ENCODE results near the gene FNDC3B.

FNDC3B gene

DNA sequence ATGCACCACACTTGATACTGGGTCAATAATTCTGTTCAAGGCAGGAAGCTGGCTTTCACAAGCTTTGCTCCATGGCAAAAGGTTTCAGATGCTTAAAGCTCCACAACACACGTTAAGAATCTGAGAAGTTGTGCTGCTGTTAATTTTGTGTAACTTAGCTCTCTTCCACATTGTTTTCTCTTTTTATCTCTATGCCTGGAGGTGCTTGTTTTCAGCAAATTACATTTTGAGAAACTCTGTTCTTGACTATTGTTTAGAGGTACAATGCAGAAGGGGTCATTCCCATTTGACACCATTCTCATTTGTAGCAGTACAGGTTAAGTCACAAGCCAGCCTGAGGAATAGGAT lies 156.0 kb downstream of the FNDC3B start:
- H3K27ac ChIP-seq: no peak overlapping the region
- DNase-seq (ENCODE audit: low read depth, low spot score): no peak

DNA sequence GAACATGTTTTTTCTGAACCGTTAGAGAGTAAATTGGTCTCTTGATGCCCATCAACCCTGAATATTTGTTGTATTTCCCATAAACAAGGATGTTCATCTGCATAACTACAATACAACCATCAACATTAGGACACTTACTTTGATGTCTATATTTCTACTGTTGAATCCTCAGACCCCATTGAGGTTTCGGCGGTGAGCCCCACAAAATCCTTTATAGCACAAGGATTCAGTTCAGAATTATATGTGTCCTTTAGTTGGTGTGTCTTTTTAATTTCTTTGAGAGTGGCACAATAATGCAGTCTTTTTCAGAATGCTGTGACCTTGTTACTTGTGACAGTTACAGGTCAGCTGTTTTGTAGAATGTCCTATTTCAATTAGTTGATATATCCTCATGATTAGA lies 158.0 kb downstream of the FNDC3B start:
- no peak for DNase-seq (ENCODE audit: low read depth, low spot score)

DNA sequence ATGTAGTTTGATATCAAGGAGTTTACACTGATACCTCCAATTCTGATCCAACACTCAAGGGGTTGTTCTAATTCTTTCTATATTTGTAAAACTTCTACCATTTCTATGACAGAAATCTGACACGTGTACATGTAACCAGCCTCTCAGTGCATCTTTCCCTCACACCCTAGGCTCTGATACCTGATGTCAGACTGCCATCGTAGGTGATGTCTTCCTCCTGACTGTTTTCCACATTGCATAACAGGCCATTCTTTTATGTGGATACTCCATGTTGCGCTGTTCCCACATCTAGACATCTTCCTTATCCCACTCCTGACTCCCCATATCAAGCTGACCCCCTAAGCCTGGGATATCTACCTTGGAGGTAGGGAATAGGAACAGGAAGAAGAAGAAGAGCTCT lies 159.1 kb downstream of the FNDC3B start:
- no peak overlapping the region for H3K27ac ChIP-seq
- no peak for DNase-seq (ENCODE audit: low read depth, low spot score)

More for the DNA sequence above, 158.0 kb downstream of the FNDC3B start:
- H3K27ac ChIP-seq: no peak overlapping the region

GRCh38 chr3:172199850-172200369 lies 160.5 kb downstream of the FNDC3B start:
- no peak overlapping the region for H3K27ac ChIP-seq
- DNase-seq (ENCODE audit: low read depth, low spot score): no peak

- peak overlapping the region; percentile 55 for H3K27ac ChIP-seq
- DNase-seq (ENCODE audit: low read depth, low spot score): no peak
Observed at GRCh38 chr3:172201136-172201869, 161.9 kb downstream of the FNDC3B start.

- no peak for DNase-seq (ENCODE audit: low read depth, low spot score)
- peak overlapping the region; percentile 55 for H3K27ac ChIP-seq
Observed at GRCh38 chr3:172201870-172202236, 162.5 kb downstream of the FNDC3B start.

DNA sequence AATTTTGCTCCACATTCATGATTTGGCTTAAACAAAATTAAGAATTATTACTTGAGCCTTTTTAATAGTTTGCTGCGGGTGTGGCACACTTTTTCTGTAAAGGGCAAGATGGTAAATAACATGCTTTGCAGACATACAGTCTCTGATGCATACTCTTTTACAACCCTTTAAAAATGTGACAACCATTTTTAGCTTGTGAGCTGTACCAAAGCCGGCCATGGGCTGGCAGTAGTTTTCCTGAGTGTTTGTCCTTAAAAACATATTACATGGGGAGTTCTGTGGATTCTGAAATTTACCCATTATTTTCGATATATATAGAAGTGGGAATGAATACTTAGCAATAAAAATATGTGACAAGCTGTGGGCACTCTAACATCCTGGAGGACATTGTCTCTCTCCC lies 163.4 kb downstream of the FNDC3B start:
- DNase-seq (ENCODE audit: low read depth, low spot score): no peak
- H3K27ac ChIP-seq: peak overlapping the region; percentile 55

DNA sequence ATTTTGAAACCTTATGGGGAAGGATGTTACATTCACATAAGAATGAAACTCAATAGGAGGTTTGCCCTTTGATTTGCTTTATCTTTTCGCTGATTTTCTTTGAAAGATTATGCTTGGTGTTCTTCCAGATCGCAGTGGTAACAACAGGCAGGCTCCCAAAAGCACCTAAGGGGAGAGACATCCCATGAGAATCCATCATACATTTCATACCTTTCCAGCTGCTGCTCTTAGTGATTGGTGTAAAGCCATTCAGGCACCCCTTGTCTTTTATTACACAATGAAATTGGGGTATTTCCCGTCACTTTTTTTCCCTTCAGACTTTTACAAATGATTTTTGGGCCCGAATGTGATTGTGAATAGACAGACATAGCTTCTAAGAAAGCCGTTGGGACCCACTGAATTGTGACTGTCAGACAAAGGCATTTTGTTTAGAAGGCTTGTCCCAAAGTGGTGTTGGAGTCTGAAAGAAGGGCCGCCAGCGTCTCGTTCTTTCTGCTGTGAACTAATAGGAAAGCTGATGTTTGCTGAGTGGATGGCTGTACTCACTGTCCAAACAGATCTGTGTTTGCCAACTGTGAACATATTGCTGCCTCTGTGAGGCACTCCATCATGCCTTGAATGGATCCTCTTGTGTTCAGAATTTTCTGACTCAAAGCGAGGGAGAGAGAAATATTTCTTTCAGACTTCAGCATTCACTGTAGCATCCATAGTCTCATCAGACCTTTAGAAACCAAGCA lies 164.3 kb downstream of the FNDC3B start:
- peak overlapping the region; percentile 24 for H3K27ac ChIP-seq
- no peak for DNase-seq (ENCODE audit: low read depth, low spot score)

DNA sequence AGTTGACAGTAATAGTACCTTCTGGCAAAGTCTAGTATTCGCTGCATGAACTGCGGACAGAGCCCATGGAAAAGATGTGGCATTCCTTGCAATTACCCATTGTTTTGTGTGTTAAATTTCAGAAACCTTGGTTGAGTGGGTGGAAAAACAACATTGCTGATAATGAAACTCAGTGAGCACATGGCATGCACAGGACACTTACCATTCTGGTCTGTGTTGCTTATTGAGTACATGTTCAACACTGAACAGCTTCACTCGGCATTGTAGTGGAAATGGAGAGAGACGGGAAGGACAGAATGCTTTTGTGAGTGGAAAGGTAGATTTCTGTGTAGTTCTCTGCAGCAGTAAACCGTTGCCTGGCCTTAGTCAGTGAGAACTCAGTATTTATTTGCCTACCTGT lies 165.3 kb downstream of the FNDC3B start:
- DNase-seq (ENCODE audit: low read depth, low spot score): no peak
- no peak overlapping the region for H3K27ac ChIP-seq

DNA sequence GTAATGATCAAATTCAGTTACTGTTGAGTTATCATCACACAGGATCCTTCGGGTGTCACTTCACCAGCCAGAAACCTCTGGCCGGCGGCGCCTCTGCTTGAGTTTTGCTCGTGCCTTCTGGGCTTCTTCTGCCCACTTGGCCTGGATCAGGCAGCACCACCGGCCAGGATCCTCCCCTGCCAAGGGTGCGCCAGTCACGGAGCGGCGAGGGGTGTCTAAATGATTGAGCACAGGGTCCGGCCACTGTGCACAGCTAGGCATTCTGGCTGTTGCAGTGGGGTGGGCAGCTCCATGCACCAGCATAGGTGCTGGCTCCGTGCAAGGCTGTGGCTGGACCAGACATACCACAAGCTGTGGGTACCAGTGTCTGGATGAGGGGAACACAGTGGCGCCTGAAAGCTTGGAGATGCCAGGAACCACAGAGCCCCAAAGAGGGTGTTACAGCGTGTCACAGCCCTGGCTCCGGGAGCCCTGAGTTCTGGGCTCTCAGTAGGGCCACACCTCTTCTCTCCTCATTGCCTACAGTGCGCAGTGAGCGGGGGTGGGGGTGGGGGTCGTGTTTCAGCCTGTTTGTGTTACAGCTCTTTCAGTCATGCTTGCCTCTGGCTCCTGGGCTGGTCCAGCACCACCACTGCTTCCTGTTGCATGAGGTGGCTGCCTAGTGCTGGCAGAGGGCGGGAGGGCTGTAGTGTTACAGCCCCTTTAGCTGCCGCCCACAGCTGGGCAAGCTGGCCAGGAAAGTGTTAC lies 169.4 kb downstream of the FNDC3B start:
- H3K27ac ChIP-seq: peak overlapping the region; percentile 37
- DNase-seq (ENCODE audit: low read depth, low spot score): peak; percentile 8

GRCh38 chr3:172209333-172210321 lies 170.2 kb downstream of the FNDC3B start:
- H3K27ac ChIP-seq: peak overlapping the region; percentile 37
- DNase-seq (ENCODE audit: low read depth, low spot score): no peak

GRCh38 chr3:172210355-172210754 lies 171.0 kb downstream of the FNDC3B start:
- H3K27ac ChIP-seq: no peak overlapping the region
- no peak for DNase-seq (ENCODE audit: low read depth, low spot score)

GRCh38 chr3:172211123-172211522 lies 171.7 kb downstream of the FNDC3B start:
- no peak overlapping the region for H3K27ac ChIP-seq
- no peak for DNase-seq (ENCODE audit: low read depth, low spot score)

- no peak overlapping the region for H3K27ac ChIP-seq
- DNase-seq (ENCODE audit: low read depth, low spot score): peak; percentile 14
Observed at GRCh38 chr3:172213200-172213599, 173.8 kb downstream of the FNDC3B start.

GRCh38 chr3:172213904-172214303 lies 174.5 kb downstream of the FNDC3B start:
- H3K27ac ChIP-seq: no peak overlapping the region
- DNase-seq (ENCODE audit: low read depth, low spot score): no peak

GRCh38 chr3:172216267-172216666 lies 176.9 kb downstream of the FNDC3B start:
- H3K27ac ChIP-seq: no peak overlapping the region
- DNase-seq (ENCODE audit: low read depth, low spot score): no peak

GRCh38 chr3:172216911-172217310 lies 177.5 kb downstream of the FNDC3B start:
- DNase-seq (ENCODE audit: low read depth, low spot score): no peak
- no peak overlapping the region for H3K27ac ChIP-seq

GRCh38 chr3:172217877-172218276 lies 178.5 kb downstream of the FNDC3B start:
- DNase-seq (ENCODE audit: low read depth, low spot score): no peak
- peak overlapping the region; percentile 27 for H3K27ac ChIP-seq

DNA sequence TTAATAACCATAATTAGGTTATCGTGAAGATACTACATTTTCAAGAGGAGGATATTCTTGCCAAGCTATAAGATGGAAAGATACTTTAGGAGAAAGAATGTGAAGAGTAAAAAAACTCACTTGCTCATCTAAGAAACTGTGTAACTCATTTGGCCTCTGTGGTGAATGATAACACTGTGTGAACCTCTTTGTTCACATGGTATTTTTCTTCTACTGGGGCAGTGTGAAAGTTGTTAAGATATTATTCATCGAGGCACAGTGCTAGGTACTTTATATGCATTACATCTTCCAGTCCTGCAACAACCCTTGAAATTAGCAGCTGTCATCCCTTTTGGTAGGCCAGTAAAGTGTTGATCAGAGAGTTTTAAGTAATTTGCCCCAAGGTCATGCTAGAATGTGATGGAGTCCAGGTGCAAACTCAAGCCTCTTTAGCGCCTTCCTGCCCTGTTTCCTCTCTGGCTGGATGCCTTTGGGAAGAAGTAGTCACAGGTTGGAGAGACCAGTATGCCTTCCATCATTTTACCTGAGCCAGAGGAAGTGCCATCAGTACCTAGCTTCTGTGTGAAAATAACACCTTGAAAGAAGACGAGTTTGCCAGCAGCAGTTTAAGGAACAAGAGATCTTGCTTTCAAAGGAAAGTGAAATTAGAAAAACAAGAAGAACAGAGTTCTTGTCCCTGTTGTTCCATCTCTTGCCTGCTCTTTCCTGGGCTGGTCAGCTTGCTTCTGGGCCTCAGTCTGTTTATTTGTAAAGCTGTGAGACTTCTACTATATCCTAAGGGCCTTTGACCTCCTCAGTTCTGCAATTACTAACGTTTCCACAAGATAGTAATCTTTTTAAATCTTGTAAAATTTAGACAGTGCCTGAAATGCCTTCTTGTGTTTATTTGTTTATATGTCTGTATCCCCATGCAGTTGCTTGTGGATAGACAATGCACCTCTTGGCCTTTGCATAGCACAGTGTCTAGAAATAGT lies 179.3 kb downstream of the FNDC3B start:
- peak overlapping the region; percentile 27 for H3K27ac ChIP-seq
- no peak for DNase-seq (ENCODE audit: low read depth, low spot score)

Measured in epithelial cell of prostate (primary cell).